Fibroblast of lung (primary cell): Measurements from ENCODE around the gene PLAAT3. TPM values are rescaled to one million over a fixed set of nuclear protein-coding genes. Genes with fewer than 3 reads are reported as not detected.
"Not testable (repeated sequence)": the region's sequence is repeated elsewhere in the genome, so short reads cannot be mapped to it uniquely, and the experiment has no call there.

Source experiments
- DNase-seq, 2 donors: peaks; one replicate each; pipeline versions ENCODE4 v3.0.0 to v3.0.0-alpha.2; 2010; ENCODE audit warnings: low read depth in 2 of 2
- H2AFZ ChIP-seq: 2 replicates; pipeline ENCODE4 v1.5.1; 2012; ENCODE audit warnings: low read length, control low read depth, inconsistent platforms
- H3K27ac ChIP-seq: 2 replicates; pipeline ENCODE4 v1.5.1; 2011; ENCODE audit warnings: low read length, control low read depth; ENCODE audit not compliant: insufficient read depth
- H3K27me3 ChIP-seq: 2 replicates; pipeline ENCODE4 v1.5.1; 2011; ENCODE audit warnings: mild to moderate bottlenecking, low read length; ENCODE audit not compliant: control insufficient read depth, insufficient read depth
- H3K36me3 ChIP-seq: 2 replicates; pipeline ENCODE4 v1.5.1; 2011; ENCODE audit warnings: low read length; ENCODE audit not compliant: control insufficient read depth, insufficient read depth
- H3K4me1 ChIP-seq: 2 replicates; pipeline ENCODE4 v1.5.1; 2011; ENCODE audit warnings: low read length; ENCODE audit not compliant: control insufficient read depth, insufficient read depth; ENCODE audit errors: extremely low read depth
- H3K4me2 ChIP-seq: 2 replicates; pipeline ENCODE4 v1.5.1; 2011; ENCODE audit warnings: low read length, control low read depth; ENCODE audit not compliant: insufficient read depth; ENCODE audit errors: extremely low read depth
- H3K4me3 ChIP-seq, 4 experiments: fragments of 200-600 bp in 1 of 4; sonication (generic) in 1 of 4; replicated peaks in 1 of 4; 2 replicates each; pipeline ENCODE4 v1.5.1; 2011 to 2016; ENCODE audit warnings: low read length in 4 of 4, low read depth in 3 of 4, mild to moderate bottlenecking in 3 of 4, control low read depth in 2 of 4, inconsistent platforms in 1 of 4, mixed read lengths in 1 of 4; ENCODE audit not compliant: insufficient read depth in 1 of 4; ENCODE audit errors: control extremely low read depth in 1 of 4
- H3K79me2 ChIP-seq: 2 replicates; pipeline ENCODE4 v1.5.1; 2012; ENCODE audit warnings: mild to moderate bottlenecking, low read length, inconsistent platforms; ENCODE audit not compliant: control insufficient read depth, insufficient read depth
- H3K9ac ChIP-seq: 2 replicates; pipeline ENCODE4 v1.5.1; 2011; ENCODE audit warnings: mild to moderate bottlenecking, low read length, control low read depth; ENCODE audit not compliant: insufficient read depth
- H3K9me3 ChIP-seq: 2 replicates; pipeline ENCODE4 v1.5.1; 2012; ENCODE audit warnings: low read depth, low read length; ENCODE audit not compliant: control insufficient read depth, insufficient read depth
- H4K20me1 ChIP-seq: 2 replicates; pipeline ENCODE4 v1.5.1; 2011; ENCODE audit warnings: low read length; ENCODE audit not compliant: control insufficient read depth, insufficient read depth; ENCODE audit errors: extremely low read depth
- CTCF ChIP-seq, 2 donors: IDR thresholded peaks in 1 of 2; conservative IDR thresholded peaks in 1 of 2; 1 replicate in 1 of 2; 2 replicates in 1 of 2; pipeline ENCODE4 v1.5.1; 2011 to 2012; ENCODE audit warnings: low read length in 2 of 2, control low read depth in 1 of 2, inconsistent platforms in 1 of 2, low read depth in 1 of 2, mild to moderate bottlenecking in 1 of 2
- EZH2 ChIP-seq: IDR thresholded peaks from 2 replicates; pipeline ENCODE4 v1.5.1; 2012; ENCODE audit warnings: low read length, control low read depth, mild to moderate bottlenecking; ENCODE audit errors: missing control alignments
- polyA plus RNA-seq, 2 donors: library from polyadenylated mRNA; depleted of rRNA in 1 of 2; stranded (reverse) in 1 of 2; unstranded in 1 of 2; fragments of >200 nt; gene quantifications; 2 replicates each; pipeline ENCODE4 v1.2.1, GENCODE V29; 2011 to 2012; ENCODE audit warnings: missing spikeins in 1 of 2
- total RNA-seq: library from RNA; depleted of rRNA; stranded (reverse); fragments of >200 nt; gene quantifications from 2 replicates; pipeline ENCODE4 v1.2.1, GENCODE V29; 2014

The PLAAT3 gene
- total and polyA plus RNA-seq, 2 donors (not counting 1 experiment from before 2014, with no cell fraction given): 11.4 to 45.4 TPM

DNA sequence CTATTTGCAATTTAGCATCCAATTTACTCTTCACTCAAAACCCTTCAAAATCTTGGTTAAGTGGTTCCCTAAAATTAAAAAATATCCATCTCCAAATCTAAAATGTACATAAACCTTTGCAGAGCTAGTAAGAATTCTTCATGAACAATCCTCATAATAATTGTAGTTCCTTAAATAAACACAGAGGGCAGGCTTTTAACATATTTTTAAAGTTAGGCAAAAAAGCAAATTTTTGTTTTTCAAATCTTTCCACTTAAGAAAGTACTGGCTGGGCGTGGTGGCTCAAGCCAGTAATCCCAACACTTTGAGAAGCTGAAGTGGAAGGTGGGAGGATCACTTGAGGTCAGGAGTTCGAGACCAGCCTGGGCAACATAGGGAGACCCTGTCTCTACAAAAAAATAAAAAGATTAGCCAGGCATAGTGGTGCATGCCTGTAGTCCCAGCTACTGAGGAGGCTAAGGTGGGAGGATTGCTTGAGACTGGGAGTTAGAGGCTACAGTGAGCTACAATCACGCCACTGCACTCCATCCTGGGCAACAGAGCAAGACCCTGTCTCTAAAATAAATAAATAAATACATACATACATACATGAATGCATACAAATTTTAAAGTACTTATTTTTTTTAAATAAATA is 25.1 kb upstream of the PLAAT3 start:
- TF ChIP-seq CTCF (conservative IDR thresholded peaks at IDR 0.05 in 1 of 2, IDR thresholded peaks at IDR 0.05 in 1 of 2; ENCODE audit: low read depth in 1 of 2, low read length in 2 of 2) (no peak), EZH2 (no peak)
- no peaks in the 10 kb centered on the region for H3K9me3 ChIP-seq
- no peak overlapping the region for H3K27ac ChIP-seq
- H3K4me3 ChIP-seq: no peak overlapping the region
- H4K20me1 ChIP-seq: peaks cover 2% of the 10 kb centered on the region
- peaks cover 5% of the 10 kb centered on the region for H3K36me3 ChIP-seq
- DNase-seq: peak; percentile 15 to 58
- no peak overlapping the region for H3K9ac ChIP-seq
- H3K4me1 ChIP-seq: no peaks in the 10 kb centered on the region
- H3K4me2 ChIP-seq: no peak overlapping the region
- no peak overlapping the region for H2AFZ ChIP-seq
- no peaks in the 10 kb centered on the region for H3K79me2 ChIP-seq
- H3K27me3 ChIP-seq: no peaks in the 10 kb centered on the region

- H3K36me3 ChIP-seq, H3K9ac ChIP-seq, H3K4me2 ChIP-seq, H3K4me1 ChIP-seq, H3K79me2 ChIP-seq, H3K27me3 ChIP-seq, H3K4me3 ChIP-seq, H3K9me3 ChIP-seq, DNase-seq, H4K20me1 ChIP-seq, H3K27ac ChIP-seq, H2AFZ ChIP-seq: not testable (repeated sequence)
These were observed 24.2 kb upstream of the PLAAT3 start for GRCh38 chr11:63638436-63638835.

DNA sequence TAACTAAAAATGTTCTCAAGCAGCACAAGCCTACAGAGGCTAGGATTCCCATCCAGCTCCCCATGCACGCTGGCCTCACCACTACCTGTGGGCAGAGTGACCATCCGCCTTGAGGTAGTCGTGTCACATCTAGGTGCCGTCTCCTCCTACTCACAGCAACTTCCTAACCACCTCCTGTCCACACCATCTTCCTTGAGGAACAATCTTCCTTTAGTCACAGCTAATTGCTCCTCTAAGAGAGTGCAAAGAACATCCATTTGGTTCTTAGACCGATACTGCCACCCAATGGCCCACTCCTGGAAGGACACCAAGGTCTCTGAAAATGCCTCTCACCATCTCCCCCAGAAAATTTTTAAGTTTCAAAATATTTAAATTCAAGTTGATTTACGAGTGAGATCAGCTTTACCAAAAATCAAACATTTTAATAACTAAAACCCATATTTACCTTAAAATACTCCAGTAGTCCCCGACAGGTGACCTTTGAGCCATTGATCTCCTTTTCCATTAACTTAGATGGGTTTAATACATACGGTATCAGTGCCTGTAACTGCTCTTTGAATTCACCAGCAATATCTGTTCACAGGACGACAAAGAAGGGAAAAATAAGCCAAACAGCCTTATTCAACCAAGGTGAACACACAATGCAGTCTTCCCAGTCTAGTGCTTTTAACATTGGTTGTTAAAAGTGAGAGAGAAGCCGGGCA is 21.7 kb upstream of the PLAAT3 start:
- Histone ChIP-seq H3K36me3 (peaks cover 7% of the 10 kb centered on the region), H2AFZ (no peak overlapping the region)

More for the DNA sequence above, 21.7 kb upstream of the PLAAT3 start:
- H4K20me1 ChIP-seq: no peaks in the 10 kb centered on the region
- H3K4me2 ChIP-seq: no peak overlapping the region
- no peak overlapping the region for H3K27ac ChIP-seq
- no peak overlapping the region for H3K9ac ChIP-seq
- H3K27me3 ChIP-seq: no peaks in the 10 kb centered on the region
- H3K4me3 ChIP-seq: no peak overlapping the region
- TF ChIP-seq CTCF (conservative IDR thresholded peaks at IDR 0.05 in 1 of 2, IDR thresholded peaks at IDR 0.05 in 1 of 2; ENCODE audit: low read depth in 1 of 2, low read length in 2 of 2) (peak; percentile 82 to 91), EZH2 (no peak)
- no peaks in the 10 kb centered on the region for H3K79me2 ChIP-seq
- no peaks in the 10 kb centered on the region for H3K4me1 ChIP-seq
- H3K9me3 ChIP-seq: no peaks in the 10 kb centered on the region
- peak; percentile 41 to 71 for DNase-seq
